Keratinocyte (primary cell): ENCODE data around the gene TSPAN18. TPM values are rescaled to one million over a fixed set of nuclear protein-coding genes. Genes with fewer than 3 reads are reported as not detected.

Experiments used
- DNase-seq: peaks from one replicate; pipeline ENCODE4 v3.0.0-alpha.2; 2011; ENCODE audit warnings: low read depth, missing footprints, low spot score
- FAIRE-seq: peaks from 2 replicates; lab custom pipeline; 2011; peaks lifted over from hg19 to GRCh38; lab: Jason Lieb, UNC
- H2AFZ ChIP-seq: 2 replicates; pipeline ENCODE4 v1.6.0; 2012; ENCODE audit warnings: low read length, control low read depth, inconsistent platforms; ENCODE audit not compliant: control insufficient read depth
- H3K27ac ChIP-seq: 2 replicates; pipeline ENCODE4 v1.5.1; 2011; ENCODE audit warnings: low read length; ENCODE audit not compliant: control insufficient read depth, insufficient read depth
- H3K27me3 ChIP-seq: 3 replicates; pipeline ENCODE4 v1.6.0; 2011; ENCODE audit warnings: low read length; ENCODE audit not compliant: control insufficient read depth, insufficient read depth; ENCODE audit errors: extremely low read depth
- H3K36me3 ChIP-seq, 2 experiments: 2 replicates in 1 of 2; 3 replicates in 1 of 2; pipeline ENCODE4 v1.5.1; 2011; ENCODE audit warnings: low read length in 2 of 2, mild to moderate bottlenecking in 1 of 2; ENCODE audit not compliant: control insufficient read depth in 2 of 2, insufficient read depth in 2 of 2; ENCODE audit errors: extremely low read depth in 1 of 2
- H3K4me1 ChIP-seq: 3 replicates; pipeline ENCODE4 v1.5.1; 2011; ENCODE audit warnings: low read length; ENCODE audit not compliant: control insufficient read depth, insufficient read depth; ENCODE audit errors: extremely low read depth
- H3K4me2 ChIP-seq: 3 replicates; pipeline ENCODE4 v1.6.0; 2011; ENCODE audit warnings: low read depth, low read length; ENCODE audit not compliant: control insufficient read depth, insufficient read depth; ENCODE audit errors: extremely low read depth
- H3K4me3 ChIP-seq, 3 experiments: fragments of 200-600 bp in 1 of 3; sonication (generic) in 1 of 3; 2 replicates in 2 of 3; 3 replicates in 1 of 3; pipeline ENCODE4 v1.5.1; 2011 to 2016; ENCODE audit warnings: low read length in 3 of 3, mild to moderate bottlenecking in 3 of 3, control low read depth in 2 of 3, inconsistent platforms in 1 of 3, low read depth in 1 of 3, mixed read lengths in 1 of 3, mixed run types in 1 of 3, moderate library complexity in 1 of 3; ENCODE audit not compliant: control insufficient read depth in 2 of 3, insufficient read depth in 2 of 3; ENCODE audit errors: extremely low read depth in 1 of 3
- H3K79me2 ChIP-seq: 2 replicates; pipeline ENCODE4 v1.6.0; 2012; ENCODE audit warnings: low read length; ENCODE audit not compliant: control insufficient read depth, insufficient read depth
- H3K9ac ChIP-seq: 3 replicates; pipeline ENCODE4 v1.6.0; 2011; ENCODE audit warnings: low read length; ENCODE audit not compliant: control insufficient read depth, insufficient read depth; ENCODE audit errors: extremely low read depth
- H3K9me1 ChIP-seq: 3 replicates; pipeline ENCODE4 v1.6.0; 2011; ENCODE audit warnings: low read length; ENCODE audit not compliant: control insufficient read depth, insufficient read depth; ENCODE audit errors: extremely low read depth
- H3K9me3 ChIP-seq: 2 replicates; pipeline ENCODE4 v1.5.1; 2012; ENCODE audit warnings: low read depth, low read length; ENCODE audit not compliant: control insufficient read depth
- H4K20me1 ChIP-seq: 3 replicates; pipeline ENCODE4 v1.6.0; 2011; ENCODE audit warnings: low read length; ENCODE audit not compliant: control insufficient read depth, insufficient read depth; ENCODE audit errors: extremely low read depth
- CTCF ChIP-seq, 3 experiments: IDR thresholded peaks in 1 of 3; conservative IDR thresholded peaks in 1 of 3; optimal IDR thresholded peaks in 1 of 3; 2 replicates in 2 of 3; 3 replicates in 1 of 3; pipeline versions ENCODE3 to v1.5.1; 2011; ENCODE audit warnings: low read length in 3 of 3, mild to moderate bottlenecking in 3 of 3, moderate library complexity in 2 of 3, control low read depth in 1 of 3, inconsistent platforms in 1 of 3; ENCODE audit not compliant: insufficient read depth in 2 of 3; ENCODE audit errors: extremely low read depth in 1 of 3
- EZH2 ChIP-seq: IDR thresholded peaks from one replicate; pipeline ENCODE4 v1.6.1; 2012; ENCODE audit warnings: inconsistent platforms, mild to moderate bottlenecking, low read length, moderate library complexity
- dilution Hi-C: fragments of 300-500 bp; cut with MboI; formaldehyde crosslinking; loops from one replicate; pipeline ENCODE4 v1.7.0; 2020; ENCODE audit warnings: low sequenced_read_pairs; ENCODE audit not compliant: extremely low pct_ligation_motif_present
- polyA plus RNA-seq, 5 experiments: library from polyadenylated mRNA; depleted of rRNA in 3 of 5; stranded (reverse) in 3 of 5; stranded (forward) in 1 of 5; unstranded in 1 of 5; fragments of >200 nt; gene quantifications; 1 replicate in 1 of 5; 2 replicates in 3 of 5; 3 replicates in 1 of 5; pipeline versions ENCODE4 v1.2.1 to v1.2.3, GENCODE V29; 2011 to 2012; ENCODE audit warnings: missing spikeins in 2 of 5, low read depth in 1 of 5, low replicate concordance in 1 of 5

The TSPAN18 gene
- polyA plus RNA-seq, 1 donor (not counting 4 experiments of a cell fraction or from before 2014, with no cell fraction given) = not detected

GRCh38 chr11:44952082-44952481 lies 225.3 kb downstream of the TSPAN18 start:
- Histone ChIP-seq H4K20me1 (peaks cover 5% of the 10 kb centered on the region), H3K4me1 (peaks cover 19% of the 10 kb centered on the region), H2AFZ (no peak overlapping the region), H3K4me3 (no peak overlapping the region), H3K36me3 (no peaks in the 10 kb centered on the region), H3K9ac (no peak overlapping the region), H3K9me3 (no peaks in the 10 kb centered on the region), H3K27ac (no peak overlapping the region), H3K9me1 (no peaks in the 10 kb centered on the region), H3K79me2 (peaks cover 5% of the 10 kb centered on the region), H3K27me3 (no peaks in the 10 kb centered on the region), H3K4me2 (no peak overlapping the region)
- TF ChIP-seq EZH2 = no peak
- no peak for TF ChIP-seq CTCF (optimal IDR thresholded peaks at IDR 0.05 in 1 of 3, IDR thresholded peaks at IDR 0.05 in 1 of 3, conservative IDR thresholded peaks at IDR 0.05 in 1 of 3; ENCODE audit: extremely low read depth in 1 of 3, insufficient read depth in 2 of 3, low read length in 3 of 3)
- dilution Hi-C loops = no loop called here
- DNase-seq = no peak
- FAIRE-seq = no peak

GRCh38 chr11:44952500-44953260 lies 225.9 kb downstream of the TSPAN18 start:
- Histone ChIP-seq H3K27me3 (no peaks in the 10 kb centered on the region), H2AFZ (no peak overlapping the region), H3K4me3 (no peak overlapping the region), H3K9me3 (no peaks in the 10 kb centered on the region), H3K9me1 (no peaks in the 10 kb centered on the region), H3K27ac (no peak overlapping the region), H3K4me1 (peaks cover 19% of the 10 kb centered on the region), H3K79me2 (peaks cover 5% of the 10 kb centered on the region), H3K9ac (no peak overlapping the region), H4K20me1 (peaks cover 3% of the 10 kb centered on the region), H3K36me3 (no peaks in the 10 kb centered on the region), H3K4me2 (no peak overlapping the region)
- dilution Hi-C loops = no loop called here
- TF ChIP-seq EZH2 = no peak
- TF ChIP-seq CTCF (optimal IDR thresholded peaks at IDR 0.05 in 1 of 3, IDR thresholded peaks at IDR 0.05 in 1 of 3, conservative IDR thresholded peaks at IDR 0.05 in 1 of 3; ENCODE audit: extremely low read depth in 1 of 3, insufficient read depth in 2 of 3, low read length in 3 of 3) = no peak
- FAIRE-seq (no peak), DNase-seq (no peak)
